Panc1 (cell line): Measurements from ENCODE around the gene CNTN5. TPM values are rescaled to one million over a fixed set of nuclear protein-coding genes. Genes with fewer than 3 reads are reported as not detected.

ENCODE experiments used
- ATAC-seq: fragments of 200-7000 bp; cut with Tn5 transposase; 2 replicates; pipeline ENCODE4 v1.9.1; 2020; ENCODE audit warnings: mild to moderate bottlenecking, moderate library complexity
- BruUV-seq: library from RNA; stranded (reverse); fragments of 400-500 nt; replicated peaks from 2 replicates; lab custom pipeline; 2021; lab: Mats Ljungman, UMichigan
- CTCF ChIA-PET: fragments of 300-600 bp; sonication (Branson Sonifier 250); formaldehyde crosslinking; loops from one replicate; lab custom pipeline; 2022; ENCODE audit warnings: antibody characterized with exemption; lab: Charles Lee
- POLR2A ChIA-PET: fragments of 300-600 bp; sonication (Branson Sonifier 250); formaldehyde crosslinking; loops from one replicate; lab custom pipeline; 2022; ENCODE audit warnings: antibody characterized with exemption; lab: Charles Lee
- DNase-seq: peaks from one replicate; pipeline ENCODE4 v3.0.0-alpha.2; 2010; ENCODE audit warnings: low read depth, low spot score
- H3K27ac ChIP-seq: 2 replicates; pipeline ENCODE4 v1.5.1; 2011; ENCODE audit warnings: mild to moderate bottlenecking, low read length, inconsistent platforms
- H3K27me3 ChIP-seq: fragments of 200-500 bp; sonication (Bioruptor generic); 2 replicates; pipeline ENCODE4 v1.6.0; 2014; ENCODE audit warnings: low read length, inconsistent platforms; ENCODE audit not compliant: control insufficient read depth, insufficient read depth
- H3K36me3 ChIP-seq: fragments of 200-500 bp; sonication (Bioruptor generic); 2 replicates; pipeline ENCODE4 v1.5.1; 2014; ENCODE audit warnings: inconsistent platforms, mild to moderate bottlenecking, low read length, moderate library complexity; ENCODE audit not compliant: control insufficient read depth, insufficient read depth
- H3K4me1 ChIP-seq: 2 replicates; pipeline ENCODE4 v1.5.1; 2011; ENCODE audit warnings: inconsistent platforms, mild to moderate bottlenecking, low read length, moderate library complexity; ENCODE audit not compliant: control insufficient read depth, insufficient read depth
- H3K4me3 ChIP-seq, 2 experiments: 2 replicates each; pipeline ENCODE4 v1.5.1; 2011 to 2012; ENCODE audit warnings: low read depth in 2 of 2, low read length in 2 of 2, mild to moderate bottlenecking in 2 of 2, inconsistent platforms in 1 of 2, moderate library complexity in 1 of 2
- H3K9me3 ChIP-seq: fragments of 200-500 bp; sonication (Bioruptor generic); 2 replicates; pipeline ENCODE4 v1.5.1; 2014; ENCODE audit warnings: low read depth, mild to moderate bottlenecking, inconsistent platforms, low read length, moderate library complexity; ENCODE audit not compliant: control insufficient read depth, insufficient read depth
- CTCF ChIP-seq: fragments of 450-650 bp; IDR thresholded peaks from 2 replicates; pipeline ENCODE4 v1.5.1; 2017; ENCODE audit warnings: mild to moderate bottlenecking
- POLR2AphosphoS5 ChIP-seq: IDR thresholded peaks from 2 replicates; pipeline ENCODE4 v1.6.1; 2012; ENCODE audit warnings: mild to moderate bottlenecking, low read depth, low read length, moderate library complexity
- REST ChIP-seq, 2 experiments: IDR thresholded peaks; 2 replicates each; pipeline ENCODE4 v1.6.1; 2011 to 2012; ENCODE audit warnings: low read depth in 2 of 2, control low read depth in 1 of 2, low read length in 1 of 2, mild to moderate bottlenecking in 1 of 2, moderate library complexity in 1 of 2; ENCODE audit not compliant: insufficient read depth in 1 of 2
- SIN3A ChIP-seq: IDR thresholded peaks from 2 replicates; pipeline ENCODE4 v1.6.1; 2012; ENCODE audit warnings: low read depth, mild to moderate bottlenecking, low read length, moderate library complexity, borderline replicate concordance; ENCODE audit not compliant: insufficient read depth
- TCF7L2 ChIP-seq: IDR thresholded peaks from 2 replicates; pipeline ENCODE4 v1.6.1; 2011; ENCODE audit warnings: mild to moderate bottlenecking, low read depth, low read length, inconsistent platforms
- in situ Hi-C: cut with HindIII; loops from 2 replicates; pipeline ENCODE4 v1.10.0; 2016; ENCODE audit warnings: low sequenced_read_pairs, low pct_unique_long_range_greater_than_20kb
- intact Hi-C: fragments of 100-400 bp; cut with micrococcal nuclease; formaldehyde crosslinking; loops from one replicate; pipeline ENCODE4 v1.10.0; 2022; ENCODE audit not compliant: unreplicated experiment
- total RNA-seq: library from RNA; stranded (reverse); gene quantifications from one replicate; pipeline ENCODE4 v1.2.1, GENCODE V29; 2021; ENCODE audit not compliant: unreplicated experiment

The CNTN5 gene
- total RNA-seq, 1 experiment from 2014 or later = not detected

DNA sequence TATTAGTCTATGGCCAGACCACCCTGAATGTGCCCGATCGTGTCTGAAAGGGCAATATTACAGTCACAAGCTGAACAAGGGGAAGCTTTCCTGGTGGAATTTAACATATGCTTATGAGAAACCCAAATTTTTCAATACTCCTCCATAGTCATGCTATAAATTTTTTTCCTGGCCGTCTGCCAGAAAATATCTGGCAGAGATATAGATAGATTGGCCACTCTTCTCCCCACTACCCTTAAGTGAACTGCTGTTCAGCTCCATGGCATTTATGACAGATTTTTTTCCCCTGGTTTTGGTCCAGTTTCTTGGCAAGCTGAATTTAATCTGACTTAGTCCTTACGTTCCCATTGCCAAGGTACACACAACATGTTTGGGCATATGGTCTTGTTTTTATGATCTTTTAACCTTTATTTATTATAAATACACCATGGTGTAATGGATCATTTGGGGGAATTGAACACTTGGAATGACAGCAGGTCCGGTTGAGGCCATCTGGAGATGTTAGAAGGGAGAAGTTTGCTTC is 328.5 kb downstream of the CNTN5 start:
- Histone ChIP-seq H3K36me3 (no peaks in the 10 kb centered on the region), H3K27ac (no peak overlapping the region), H3K27me3 (no peaks in the 10 kb centered on the region), H3K4me1 (no peaks in the 10 kb centered on the region), H3K4me3 (no peak overlapping the region), H3K9me3 (no peaks in the 10 kb centered on the region)
- ATAC-seq = no peak
- TF ChIP-seq REST (IDR thresholded peaks at IDR 0.05; ENCODE audit: insufficient read depth in 1 of 2, low read depth in 2 of 2, low read length in 1 of 2) (no peak), TCF7L2 (no peak)
- DNase-seq = no peak
- intact Hi-C loops = no loop called here
- CTCF ChIA-PET = no interaction called here
- POLR2A ChIA-PET = no interaction called here
- in situ Hi-C loops = no loop called here
- no TSS peak for BruUV-seq

DNA sequence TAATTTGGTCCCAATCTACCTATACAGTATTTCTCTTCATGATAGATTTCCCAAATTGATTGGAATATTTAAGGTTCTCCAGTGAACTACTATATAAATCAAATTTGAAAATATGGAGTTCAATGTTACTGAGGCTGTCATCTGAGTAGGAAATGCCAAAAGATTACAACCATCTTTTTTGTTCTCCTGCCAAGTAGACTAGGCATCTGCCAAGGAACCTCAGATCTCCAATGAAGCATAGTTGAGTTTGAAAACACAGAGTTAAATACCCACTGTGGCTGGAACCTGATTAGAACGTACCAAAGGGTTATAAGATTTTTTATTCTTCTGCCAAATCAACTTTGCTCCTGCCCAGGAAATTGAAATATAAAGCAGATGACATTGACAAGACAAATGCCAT is 330.9 kb downstream of the CNTN5 start:
- intact Hi-C loops = no loop called here
- no peak for TF ChIP-seq TCF7L2
- H3K9me3 ChIP-seq = no peaks in the 10 kb centered on the region
- in situ Hi-C loops = no loop called here
- H3K27me3 ChIP-seq = no peaks in the 10 kb centered on the region
- ATAC-seq (no peak), DNase-seq (no peak)
- ChIA-PET CTCF (no interaction called here), POLR2A (no interaction called here)
- BruUV-seq = no TSS peak
- H3K4me3 ChIP-seq = no peak overlapping the region
- H3K36me3 ChIP-seq = no peaks in the 10 kb centered on the region
- H3K27ac ChIP-seq = no peak overlapping the region
- H3K4me1 ChIP-seq = no peaks in the 10 kb centered on the region

DNA sequence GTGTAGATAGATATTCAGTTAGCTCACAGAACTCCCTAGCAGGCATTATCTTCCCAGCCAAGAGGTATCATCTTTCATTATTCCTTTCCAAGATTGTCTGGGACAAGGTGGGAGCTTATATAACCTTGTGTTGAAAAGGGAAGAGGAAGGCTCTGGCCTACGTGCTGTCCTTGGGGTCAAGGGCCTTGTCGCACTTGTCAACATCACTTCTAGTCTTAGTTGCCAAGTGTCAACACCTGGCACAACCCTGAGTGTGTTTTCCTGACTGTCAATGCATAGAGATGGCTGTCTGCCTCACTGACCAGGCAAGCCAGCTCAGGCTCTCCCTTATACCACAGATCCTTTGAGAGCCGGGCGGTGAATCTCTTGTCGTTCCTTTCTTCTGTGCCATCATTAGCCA is 331.9 kb downstream of the CNTN5 start:
- intact Hi-C loops = no loop called here
- no peaks in the 10 kb centered on the region for H3K36me3 ChIP-seq
- in situ Hi-C loops = no loop called here
- DNase-seq = no peak
- BruUV-seq = no TSS peak
- no peaks in the 10 kb centered on the region for H3K4me1 ChIP-seq
- H3K27ac ChIP-seq = no peak overlapping the region
- no peak overlapping the region for H3K4me3 ChIP-seq
- POLR2A ChIA-PET = no interaction called here
- H3K27me3 ChIP-seq = no peaks in the 10 kb centered on the region
- no peaks in the 10 kb centered on the region for H3K9me3 ChIP-seq
- CTCF ChIA-PET = no interaction called here
- no peak for ATAC-seq
- TF ChIP-seq SIN3A (no peak), REST (IDR thresholded peaks at IDR 0.05; ENCODE audit: insufficient read depth in 1 of 2, low read depth in 2 of 2, low read length in 1 of 2) (no peak), CTCF (no peak), TCF7L2 (no peak), POLR2AphosphoS5 (no peak)
